Astrocyte of the cerebellum (primary cell): ENCODE results near the gene TMEM167A.
A peak's percentile ranks its signal among the peaks of the same experiment; 100 is the strongest.

Source experiments
- DNase-seq: peaks from one replicate; pipeline ENCODE4 v3.0.0-alpha.2; 2011; ENCODE audit warnings: low read depth
- H3K4me3 ChIP-seq: 2 replicates; pipeline ENCODE4 v1.5.1; 2011; ENCODE audit warnings: mild to moderate bottlenecking, low read depth, low read length, moderate library complexity
- CTCF ChIP-seq: IDR thresholded peaks from 2 replicates; pipeline ENCODE4 v1.5.1; 2012; ENCODE audit warnings: low read length, low read depth, moderate library complexity, mild to moderate bottlenecking; ENCODE audit errors: missing control alignments
- in situ Hi-C: cut with HindIII; loops from 2 replicates; pipeline ENCODE4 v1.10.0; 2017; ENCODE audit warnings: low sequenced_read_pairs

TMEM167A gene

GRCh38 chr5:83076742-83077661 lies at the start of gene TMEM167A, which contains the start of gene XRCC4:
Gene TMEM167A, minus strand, starts transcription at chr5:83077394. Its CDS starts 71 bp downstream, at chr5:83077323.
Gene XRCC4, plus strand, starts transcription at chr5:83077547. Its CDS starts 27,373 bp downstream, at chr5:83104920.
- peak; percentile 98 for DNase-seq
- in situ Hi-C loops, result no loop called here
- H3K4me3 ChIP-seq, result peak within 1 kb of the TSS; percentile 98
- TF ChIP-seq CTCF, result no peak

- DNase-seq, result no peak
Measured at GRCh38 chr5:83126501-83126900, 49.3 kb upstream of the TMEM167A start.

GRCh38 chr5:83125560-83125959 lies 48.4 kb upstream of the TMEM167A start:
- DNase-seq, result no peak
- no peak overlapping the region for H3K4me3 ChIP-seq
- in situ Hi-C loops, result no loop called here
- no peak for TF ChIP-seq CTCF

More at GRCh38 chr5:83126501-83126900, 49.3 kb upstream of the TMEM167A start:
- H3K4me3 ChIP-seq, result no peak overlapping the region
- in situ Hi-C loops, result no loop called here
- TF ChIP-seq CTCF, result no peak

- in situ Hi-C loops, result no loop called here
- no peak for DNase-seq
- TF ChIP-seq CTCF, result no peak
- H3K4me3 ChIP-seq, result no peak overlapping the region
Measured at GRCh38 chr5:83124593-83124992, 47.4 kb upstream of the TMEM167A start.

- no peak for TF ChIP-seq CTCF
- in situ Hi-C loops, result no loop called here
- no peak overlapping the region for H3K4me3 ChIP-seq
- DNase-seq, result no peak
Measured at GRCh38 chr5:83118976-83119375, 41.8 kb upstream of the TMEM167A start.

GRCh38 chr5:83118471-83118870 lies 41.3 kb upstream of the TMEM167A start:
- TF ChIP-seq CTCF, result no peak
- no peak for DNase-seq

More at GRCh38 chr5:83118471-83118870, 41.3 kb upstream of the TMEM167A start:
- in situ Hi-C loops, result no loop called here
- H3K4me3 ChIP-seq, result no peak overlapping the region
